Tibial nerve (tissue), 3 donors: ENCODE results near the gene VSTM2L.

Source experiments
- CTCF ChIP-seq, 5 experiments: fragments of 200-600 bp in 3 of 5; fragments of 450-650 bp in 2 of 5; sonication (generic) in 3 of 5; IDR thresholded peaks; one replicate each; pipeline ENCODE4 v1.5.1; 2016 to 2019; ENCODE audit warnings: antibody characterized with exemption in 5 of 5, mild to moderate bottlenecking in 3 of 5, moderate library complexity in 2 of 5
- POLR2A ChIP-seq, 2 donors: fragments of 450-650 bp; IDR thresholded peaks; one replicate each; pipeline ENCODE4 v1.6.1; 2017; ENCODE audit warnings: antibody characterized with exemption in 2 of 2, mild to moderate bottlenecking in 2 of 2, moderate library complexity in 2 of 2

- no peak for TF ChIP-seq POLR2A (IDR thresholded peaks at IDR 0.05)
- no peak for TF ChIP-seq CTCF (IDR thresholded peaks at IDR 0.05)
Observed at GRCh38 chr20:37902504-37903313, at the start of gene VSTM2L.
